Stimulated activated CD8-positive, alpha-beta memory T cell treated with anti-CD3 and anti-CD28 coated beads, Interleukin-12 subunit alpha, Interleukin-12 subunit beta, amount 100 ng/mL, for 24 hours (primary cell): ENCODE results near the gene CLIC4.
"Not testable (repeated sequence)": the region's sequence is repeated elsewhere in the genome, so short reads cannot be mapped to it uniquely, and the experiment has no call there.

Source experiments
- DNase-seq: peaks from one replicate; pipeline ENCODE4 v3.0.0-alpha.2; 2020; ENCODE audit errors: extremely low read depth

The CLIC4 gene

GRCh38 chr1:24744911-24745710 lies at the start of gene CLIC4:
Gene CLIC4, plus strand, starts transcription at chr1:24745447. Its CDS starts 107 bp downstream, at chr1:24745554.
- DNase-seq: peak; percentile 95

- no peak for DNase-seq
Observed at GRCh38 chr1:24696041-24696755, 49.0 kb upstream of the CLIC4 start.

- DNase-seq: no peak
Observed at GRCh38 chr1:24696756-24697330, 48.4 kb upstream of the CLIC4 start.

- not testable (repeated sequence) for DNase-seq
Observed at GRCh38 chr1:24697453-24698001, 47.7 kb upstream of the CLIC4 start.

- DNase-seq: not testable (repeated sequence)
Observed at GRCh38 chr1:24698326-24698725, 46.9 kb upstream of the CLIC4 start.

- no peak for DNase-seq
Observed at GRCh38 chr1:24699628-24700027, 45.6 kb upstream of the CLIC4 start.

- DNase-seq: no peak
Observed at GRCh38 chr1:24702511-24703293, 42.5 kb upstream of the CLIC4 start.

- DNase-seq: no peak
Observed at GRCh38 chr1:24704411-24705259, 40.6 kb upstream of the CLIC4 start.

- no peak for DNase-seq
Observed at GRCh38 chr1:24705260-24706073, 39.8 kb upstream of the CLIC4 start.

GRCh38 chr1:24706074-24706389 lies 39.2 kb upstream of the CLIC4 start:
- not testable (repeated sequence) for DNase-seq

GRCh38 chr1:24707687-24708086 lies 37.6 kb upstream of the CLIC4 start:
- no peak for DNase-seq

- no peak for DNase-seq
Observed at GRCh38 chr1:24708938-24709337, 36.3 kb upstream of the CLIC4 start.

- DNase-seq: no peak
Observed at GRCh38 chr1:24709791-24710441, 35.3 kb upstream of the CLIC4 start.

- no peak for DNase-seq
Observed at GRCh38 chr1:24711329-24711728, 33.9 kb upstream of the CLIC4 start.

GRCh38 chr1:24713176-24713575 lies 32.1 kb upstream of the CLIC4 start:
- no peak for DNase-seq

- DNase-seq: no peak
Observed at GRCh38 chr1:24713736-24714135, 31.5 kb upstream of the CLIC4 start.

GRCh38 chr1:24714859-24715520 lies 30.3 kb upstream of the CLIC4 start:
- no peak for DNase-seq

- DNase-seq: no peak
Observed at GRCh38 chr1:24715658-24716057, 29.6 kb upstream of the CLIC4 start.
